Metanephros (tissue), 2 donors: ENCODE measurements around the gene TNIP3. TPM values are rescaled to one million over a fixed set of nuclear protein-coding genes. Genes with fewer than 3 reads are reported as not detected.

Source experiments
- small RNA-seq: library from RNA; depleted of rRNA; stranded (forward); fragments of <200 nt; gene quantifications from one replicate; pipeline ENCODE3, GENCODE V24; 2014; ENCODE audit warnings: low replicate concordance
- total RNA-seq: library from RNA; depleted of rRNA; stranded (reverse); fragments of >200 nt; gene quantifications from one replicate; pipeline ENCODE4 v1.2.3, GENCODE V29; 2014

TNIP3 gene, protein sequence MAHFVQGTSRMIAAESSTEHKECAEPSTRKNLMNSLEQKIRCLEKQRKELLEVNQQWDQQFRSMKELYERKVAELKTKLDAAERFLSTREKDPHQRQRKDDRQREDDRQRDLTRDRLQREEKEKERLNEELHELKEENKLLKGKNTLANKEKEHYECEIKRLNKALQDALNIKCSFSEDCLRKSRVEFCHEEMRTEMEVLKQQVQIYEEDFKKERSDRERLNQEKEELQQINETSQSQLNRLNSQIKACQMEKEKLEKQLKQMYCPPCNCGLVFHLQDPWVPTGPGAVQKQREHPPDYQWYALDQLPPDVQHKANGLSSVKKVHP
- total RNA-seq: 1.5 TPM

DNA sequence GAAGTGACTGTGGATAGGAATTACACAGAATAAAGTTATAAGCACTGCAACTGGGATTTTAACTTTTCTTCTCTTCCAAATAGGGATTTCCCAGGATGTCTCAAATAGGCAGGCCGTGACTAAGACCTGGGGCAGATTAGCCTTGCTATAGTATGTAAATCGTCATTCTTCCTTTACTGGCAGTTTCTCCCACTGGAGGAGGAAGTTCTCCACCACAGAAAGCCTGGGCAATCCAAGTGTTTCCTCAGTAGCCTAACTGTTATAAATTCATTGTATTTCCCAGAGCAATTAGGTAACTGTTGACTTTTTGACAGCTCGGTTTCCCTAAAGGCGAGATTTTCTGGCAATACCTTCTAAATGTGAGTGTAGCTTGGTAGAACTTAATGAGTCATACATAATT is at the start of gene TNIP3:
Gene TNIP3, minus strand, starts transcription at position 31 of the 400 bp plus-strand sequence. CDS start 196 bp downstream, outside the sequence.

Small RNA genes within 50 kb of the gene (small RNA-seq; reads per million reads assigned to genes)
- not detected for gene RNU6-948P

Other genes with a start within 250 kb of the TNIP3 start
- gene PRDM5, start 241.6 kb downstream of the TNIP3 start, total RNA-seq: 27.0 TPM
- gene NDNF, start 91.8 kb downstream of the TNIP3 start, total RNA-seq: 35.4 TPM
- 2.9 TPM for gene QRFPR, start 216.7 kb upstream of the TNIP3 start, total RNA-seq